Adrenal gland (tissue), 5 donors: ENCODE data around the gene HNRNPC.
"Not testable (repeated sequence)": the region's sequence is repeated elsewhere in the genome, so short reads cannot be mapped to it uniquely, and the experiment has no call there.

ENCODE experiments used
- CTCF ChIP-seq, 6 experiments: fragments of 450-650 bp in 4 of 6; fragments of 200-600 bp in 2 of 6; sonication (generic) in 1 of 6; IDR thresholded peaks; 1 replicate in 5 of 6; 2 replicates in 1 of 6; pipeline versions ENCODE4 v1.5.1 to v1.8.0; 2016 to 2021; ENCODE audit warnings: antibody characterized with exemption in 6 of 6, mild to moderate bottlenecking in 2 of 6, moderate library complexity in 1 of 6
- POLR2A ChIP-seq, 2 donors: fragments of 450-650 bp; IDR thresholded peaks; one replicate each; pipeline ENCODE4 v1.6.1; 2017; ENCODE audit warnings: antibody characterized with exemption in 2 of 2, mild to moderate bottlenecking in 2 of 2, moderate library complexity in 1 of 2
- donor health status: DM: no; HTN: no; CAD: no.

GRCh38 chr14:21256102-21256447 lies 13.2 kb downstream of the HNRNPC start:
- not testable (repeated sequence) for TF ChIP-seq CTCF, POLR2A (IDR thresholded peaks at IDR 0.05)
